ENCODE results near the gene ME3. TPM values are rescaled to one million over a fixed set of nuclear protein-coding genes. Genes with fewer than 3 reads are reported as not detected.

ME3 gene
- total and polyA plus RNA-seq, 7 experiments from 2014 or later = 0.48 to 13.7 (median 6.4) TPM

DNA sequence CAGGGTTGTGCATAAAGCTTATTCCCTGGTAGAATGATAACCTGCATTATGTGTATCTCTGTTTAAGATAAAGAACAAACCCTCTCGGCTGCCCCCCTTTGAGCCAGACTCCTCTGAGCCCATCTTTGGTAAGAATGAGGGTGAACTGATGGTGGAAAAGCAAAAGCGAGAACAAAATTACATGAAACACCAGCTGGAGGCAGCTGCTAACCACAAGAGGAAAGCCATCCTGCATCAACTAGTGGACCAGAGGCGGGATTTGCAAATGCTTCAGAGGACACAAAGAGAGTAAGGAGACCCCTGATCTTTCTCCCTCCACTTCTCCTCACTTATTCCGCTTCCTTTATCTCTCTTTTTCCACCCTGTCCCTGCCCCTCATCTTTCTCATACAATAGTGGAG lies 257.4 kb downstream of the ME3 start:
- Mint-ChIP-seq H3K27me3 (no peaks in the 10 kb centered on the region), H3K9me3 (no peaks in the 10 kb centered on the region), H3K4me3 (no peak overlapping the region), H3K27ac (no peak overlapping the region), H3K4me1 (peaks cover 0 to 5% (median 0%) of the 10 kb centered on the region in 7 donors), H3K36me3 (peaks cover 0 to 34% (median 0%) of the 10 kb centered on the region in 5 donors)
- DNase-seq (no peak), ATAC-seq (no peak)
- H3K27me3 ChIP-seq (ENCODE audit: control insufficient read depth in 2 of 2, insufficient read depth in 2 of 2, low read length in 2 of 2) = no peaks in the 10 kb centered on the region
- POLR2A ChIA-PET = no interaction called here
- H3K36me3 ChIP-seq (ENCODE audit: control insufficient read depth in 2 of 3, insufficient read depth in 3 of 3, low read length in 3 of 3) = no peaks in the 10 kb centered on the region
- no peaks in the 10 kb centered on the region for H3K9me3 ChIP-seq (ENCODE audit: control insufficient read depth in 2 of 3, low read length in 3 of 3)
- intact Hi-C loops (cut with micrococcal nuclease) = no loop called here
- CTCF ChIA-PET = no interaction called here
- H3K4me3 ChIP-seq (ENCODE audit: low read length) = no peak overlapping the region
- no peak overlapping the region for H3K27ac ChIP-seq (ENCODE audit: low read depth, low read length)
- H3K4me1 ChIP-seq (ENCODE audit: control insufficient read depth in 2 of 2, insufficient read depth in 2 of 2, low read length in 2 of 2) = no peaks in the 10 kb centered on the region

DNA sequence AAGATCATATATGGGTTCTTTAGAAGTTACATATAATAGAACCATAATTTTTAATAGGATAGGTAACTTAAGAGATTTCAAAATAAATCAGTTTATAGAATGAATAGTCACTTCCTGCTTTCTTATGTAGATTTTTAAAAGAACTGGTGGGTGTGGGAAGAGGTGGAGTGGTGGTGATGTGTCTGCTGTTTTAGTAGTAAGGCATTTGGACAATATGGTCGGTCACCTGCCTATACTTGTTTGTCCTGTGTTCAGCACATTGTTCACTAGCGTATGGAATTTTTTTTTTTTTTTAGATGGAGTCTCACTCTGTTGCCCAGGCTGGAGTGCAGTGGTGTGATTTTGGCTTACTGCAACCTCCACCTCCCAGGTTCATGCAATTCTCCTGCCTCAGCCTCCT lies 258.4 kb downstream of the ME3 start:
- POLR2A ChIA-PET = no interaction called here
- ATAC-seq (no peak), DNase-seq (no peak)
- H3K27me3 ChIP-seq (ENCODE audit: control insufficient read depth in 2 of 2, insufficient read depth in 2 of 2, low read length in 2 of 2) = no peaks in the 10 kb centered on the region
- no peaks in the 10 kb centered on the region for H3K36me3 ChIP-seq (ENCODE audit: control insufficient read depth in 2 of 3, insufficient read depth in 3 of 3, low read length in 3 of 3)
- no peaks in the 10 kb centered on the region for H3K4me1 ChIP-seq (ENCODE audit: control insufficient read depth in 2 of 2, insufficient read depth in 2 of 2, low read length in 2 of 2)
- no peak overlapping the region for H3K27ac Mint-ChIP-seq
- no peaks in the 10 kb centered on the region for H3K9me3 ChIP-seq (ENCODE audit: control insufficient read depth in 2 of 3, low read length in 3 of 3)
- H3K36me3 Mint-ChIP-seq = peaks cover 0 to 34% (median 0%) of the 10 kb centered on the region in 5 donors
- H3K27ac ChIP-seq (ENCODE audit: low read depth, low read length) = no peak overlapping the region
- no peaks in the 10 kb centered on the region for H3K27me3 Mint-ChIP-seq
- H3K4me3 Mint-ChIP-seq = no peak overlapping the region
- intact Hi-C loops (cut with micrococcal nuclease) = no loop called here
- peaks cover 0 to 5% (median 0%) of the 10 kb centered on the region in 7 donors for H3K4me1 Mint-ChIP-seq
- no peak overlapping the region for H3K4me3 ChIP-seq (ENCODE audit: low read length)
- CTCF ChIA-PET = no interaction called here
- H3K9me3 Mint-ChIP-seq = no peaks in the 10 kb centered on the region

DNA sequence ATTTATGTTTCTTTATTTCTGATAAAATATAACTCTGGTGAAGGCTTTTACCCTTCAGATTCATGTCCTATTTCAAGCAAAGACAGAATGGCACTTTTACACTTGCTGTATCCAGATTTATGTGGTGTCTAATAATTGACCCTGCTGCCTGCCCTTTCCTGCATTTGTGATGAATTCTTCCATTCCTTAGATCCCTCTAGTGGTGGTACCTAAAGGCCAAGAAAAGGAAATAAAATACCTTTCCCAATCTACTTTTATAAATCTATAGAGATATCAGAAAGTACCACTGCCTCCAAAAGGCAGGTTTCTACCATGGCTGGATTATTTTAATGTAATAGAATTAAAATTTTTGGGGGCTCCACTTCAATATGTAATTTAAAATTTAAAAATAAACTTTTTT lies 263.6 kb downstream of the ME3 start:
- Mint-ChIP-seq H3K27ac (no peak overlapping the region), H3K4me3 (no peak overlapping the region), H3K4me1 (no peaks in the 10 kb centered on the region), H3K9me3 (no peaks in the 10 kb centered on the region), H3K36me3 (peaks cover 0 to 28% (median 0%) of the 10 kb centered on the region in 5 donors), H3K27me3 (no peaks in the 10 kb centered on the region)
- ATAC-seq = no peak
- Histone ChIP-seq H3K36me3 (ENCODE audit: control insufficient read depth in 2 of 3, insufficient read depth in 3 of 3, low read length in 3 of 3) (no peaks in the 10 kb centered on the region), H3K27ac (ENCODE audit: low read depth, low read length) (no peak overlapping the region), H3K27me3 (ENCODE audit: control insufficient read depth in 2 of 2, insufficient read depth in 2 of 2, low read length in 2 of 2) (no peaks in the 10 kb centered on the region), H3K4me1 (ENCODE audit: control insufficient read depth in 2 of 2, insufficient read depth in 2 of 2, low read length in 2 of 2) (no peaks in the 10 kb centered on the region), H3K9me3 (ENCODE audit: control insufficient read depth in 2 of 3, low read length in 3 of 3) (no peaks in the 10 kb centered on the region), H3K4me3 (ENCODE audit: low read length) (no peak overlapping the region)
- no peak for DNase-seq
- intact Hi-C loops (cut with micrococcal nuclease) = no loop called here
- POLR2A ChIA-PET = no interaction called here
- CTCF ChIA-PET = no interaction called here

DNA sequence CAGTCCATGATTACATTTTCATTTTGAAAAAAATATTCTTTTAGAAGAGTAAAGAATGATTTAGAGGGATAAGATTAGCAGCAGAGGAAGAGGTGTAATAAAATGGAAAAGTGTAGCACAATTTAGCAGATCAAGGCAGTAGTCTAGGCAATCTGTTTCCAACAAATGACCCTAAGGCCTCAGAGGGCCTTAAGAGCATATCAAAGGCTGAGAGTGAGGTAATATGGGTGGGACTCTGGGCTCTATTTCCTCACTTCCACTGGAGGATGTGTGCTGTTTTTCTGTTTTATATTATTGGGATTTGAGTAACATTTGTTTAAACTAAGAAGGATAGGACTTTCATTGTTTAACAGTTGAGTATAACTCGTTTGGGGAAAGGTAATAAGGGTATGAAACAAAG lies 269.0 kb downstream of the ME3 start:
- Mint-ChIP-seq H3K36me3 (peaks cover 0 to 16% (median 7%) of the 10 kb centered on the region in 5 donors), H3K27me3 (no peaks in the 10 kb centered on the region), H3K9me3 (no peaks in the 10 kb centered on the region), H3K4me3 (no peak overlapping the region), H3K27ac (no peak overlapping the region), H3K4me1 (no peaks in the 10 kb centered on the region)
- DNase-seq (no peak), ATAC-seq (no peak)
- Histone ChIP-seq H3K27ac (ENCODE audit: low read depth, low read length) (no peak overlapping the region), H3K4me1 (ENCODE audit: control insufficient read depth in 2 of 2, insufficient read depth in 2 of 2, low read length in 2 of 2) (no peaks in the 10 kb centered on the region), H3K27me3 (ENCODE audit: control insufficient read depth in 2 of 2, insufficient read depth in 2 of 2, low read length in 2 of 2) (no peaks in the 10 kb centered on the region), H3K4me3 (ENCODE audit: low read length) (no peak overlapping the region), H3K36me3 (ENCODE audit: control insufficient read depth in 2 of 3, insufficient read depth in 3 of 3, low read length in 3 of 3) (no peaks in the 10 kb centered on the region), H3K9me3 (ENCODE audit: control insufficient read depth in 2 of 3, low read length in 3 of 3) (no peaks in the 10 kb centered on the region)
- intact Hi-C loops (cut with micrococcal nuclease) = no loop called here
- CTCF ChIA-PET = no interaction called here
- POLR2A ChIA-PET = no interaction called here

DNA sequence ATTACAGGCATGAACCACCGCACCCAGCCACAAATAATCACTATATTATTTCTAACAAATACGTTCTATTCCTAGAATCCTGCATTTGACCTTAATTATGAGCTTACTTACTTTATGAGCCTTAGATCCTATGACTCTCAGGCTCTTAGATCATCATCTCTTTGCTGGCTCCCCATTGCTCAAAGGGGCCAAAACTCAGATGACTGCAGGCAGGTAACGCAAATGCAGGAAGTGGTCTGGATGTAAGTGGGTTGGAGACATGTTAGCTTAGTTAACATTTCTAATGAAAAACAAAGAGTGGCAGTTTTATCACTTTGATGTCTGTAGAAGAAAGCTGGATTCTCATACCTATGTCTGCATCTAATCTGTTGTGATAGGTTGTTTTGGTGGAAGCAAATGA lies 274.3 kb downstream of the ME3 start:
- Histone ChIP-seq H3K9me3 (ENCODE audit: control insufficient read depth in 2 of 3, low read length in 3 of 3) (no peaks in the 10 kb centered on the region), H3K36me3 (ENCODE audit: control insufficient read depth in 2 of 3, insufficient read depth in 3 of 3, low read length in 3 of 3) (no peaks in the 10 kb centered on the region), H3K4me1 (ENCODE audit: control insufficient read depth in 2 of 2, insufficient read depth in 2 of 2, low read length in 2 of 2) (no peaks in the 10 kb centered on the region), H3K4me3 (ENCODE audit: low read length) (no peak overlapping the region), H3K27ac (ENCODE audit: low read depth, low read length) (no peak overlapping the region), H3K27me3 (ENCODE audit: control insufficient read depth in 2 of 2, insufficient read depth in 2 of 2, low read length in 2 of 2) (no peaks in the 10 kb centered on the region)
- Mint-ChIP-seq H3K4me1 (no peaks in the 10 kb centered on the region), H3K27ac (no peak overlapping the region), H3K9me3 (no peaks in the 10 kb centered on the region), H3K4me3 (no peak overlapping the region), H3K36me3 (peaks cover 0 to 12% (median 7%) of the 10 kb centered on the region in 5 donors), H3K27me3 (no peaks in the 10 kb centered on the region)
- intact Hi-C loops (cut with micrococcal nuclease) = no loop called here
- CTCF ChIA-PET = interaction anchor here (0.5 kb wide), 1 partner anchor 391 kb away, joined by 3 read pairs; no protein-coding TSS in a partner anchor
- ATAC-seq = no peak
- DNase-seq = no peak
- POLR2A ChIA-PET = no interaction called here

DNA sequence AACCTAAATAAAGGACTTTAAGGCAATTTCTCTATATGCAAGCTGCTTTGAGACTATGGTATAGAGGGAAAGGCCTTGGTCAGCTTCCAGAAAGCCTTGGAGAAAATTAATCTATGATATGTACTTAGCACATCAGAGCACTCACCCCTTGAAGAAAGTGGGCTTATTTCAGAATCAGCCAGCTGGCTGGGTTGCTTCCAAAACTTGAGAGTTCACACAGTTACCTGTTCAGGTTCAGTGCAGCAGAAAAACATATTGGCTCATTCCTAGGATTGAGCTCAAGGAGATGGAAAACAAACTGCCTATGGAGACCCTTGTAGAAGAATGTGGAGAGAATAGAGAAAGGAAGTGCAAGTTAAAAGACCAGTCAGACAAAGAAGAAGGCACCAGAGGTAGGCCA lies 275.1 kb downstream of the ME3 start:
- no peak for ATAC-seq
- Histone ChIP-seq H3K27me3 (ENCODE audit: control insufficient read depth in 2 of 2, insufficient read depth in 2 of 2, low read length in 2 of 2) (no peaks in the 10 kb centered on the region), H3K9me3 (ENCODE audit: control insufficient read depth in 2 of 3, low read length in 3 of 3) (no peaks in the 10 kb centered on the region), H3K36me3 (ENCODE audit: control insufficient read depth in 2 of 3, insufficient read depth in 3 of 3, low read length in 3 of 3) (peaks cover 0 to 4% (median 0%) of the 10 kb centered on the region in 3 experiments), H3K4me1 (ENCODE audit: control insufficient read depth in 2 of 2, insufficient read depth in 2 of 2, low read length in 2 of 2) (no peaks in the 10 kb centered on the region), H3K27ac (ENCODE audit: low read depth, low read length) (no peak overlapping the region), H3K4me3 (ENCODE audit: low read length) (no peak overlapping the region)
- H3K4me1 Mint-ChIP-seq = no peaks in the 10 kb centered on the region
- no peaks in the 10 kb centered on the region for H3K27me3 Mint-ChIP-seq
- H3K27ac Mint-ChIP-seq = no peak overlapping the region
- peaks cover 0 to 12% (median 7%) of the 10 kb centered on the region in 5 donors for H3K36me3 Mint-ChIP-seq
- CTCF ChIA-PET = no interaction called here
- no peaks in the 10 kb centered on the region for H3K9me3 Mint-ChIP-seq
- POLR2A ChIA-PET = no interaction called here
- DNase-seq = no peak
- intact Hi-C loops (cut with micrococcal nuclease) = no loop called here
- no peak overlapping the region for H3K4me3 Mint-ChIP-seq

GRCh38 chr11:86396396-86396795 lies 276.0 kb downstream of the ME3 start:
- no peak for DNase-seq
- POLR2A ChIA-PET = no interaction called here
- no peaks in the 10 kb centered on the region for H3K27me3 Mint-ChIP-seq
- CTCF ChIA-PET = no interaction called here
- no peaks in the 10 kb centered on the region for H3K4me1 Mint-ChIP-seq
- H3K9me3 ChIP-seq (ENCODE audit: control insufficient read depth in 2 of 3, low read length in 3 of 3) = no peaks in the 10 kb centered on the region
- no peak overlapping the region for H3K27ac ChIP-seq (ENCODE audit: low read depth, low read length)
- no peaks in the 10 kb centered on the region for H3K4me1 ChIP-seq (ENCODE audit: control insufficient read depth in 2 of 2, insufficient read depth in 2 of 2, low read length in 2 of 2)
- no peak overlapping the region for H3K4me3 ChIP-seq (ENCODE audit: low read length)
- intact Hi-C loops (cut with micrococcal nuclease) = no loop called here
- H3K36me3 Mint-ChIP-seq = peaks cover 0 to 12% (median 5%) of the 10 kb centered on the region in 5 donors
- H3K27me3 ChIP-seq (ENCODE audit: control insufficient read depth in 2 of 2, insufficient read depth in 2 of 2, low read length in 2 of 2) = no peaks in the 10 kb centered on the region
- no peak for ATAC-seq
- no peaks in the 10 kb centered on the region for H3K9me3 Mint-ChIP-seq
- no peak overlapping the region for H3K4me3 Mint-ChIP-seq
- H3K36me3 ChIP-seq (ENCODE audit: control insufficient read depth in 2 of 3, insufficient read depth in 3 of 3, low read length in 3 of 3) = peaks cover 0 to 5% (median 0%) of the 10 kb centered on the region in 3 experiments
- H3K27ac Mint-ChIP-seq = no peak overlapping the region

Data from naive thymus-derived CD4-positive, alpha-beta T cell (primary cell).